Measurements from ENCODE around the gene PES1. TPM values are rescaled to one million over a fixed set of nuclear protein-coding genes. Genes with fewer than 3 reads are reported as not detected.
"Not testable (repeated sequence)": the region's sequence is repeated elsewhere in the genome, so short reads cannot be mapped to it uniquely, and the experiment has no call there.

The PES1 gene
- total RNA-seq, 1 experiment from 2014 or later: 167 TPM

DNA sequence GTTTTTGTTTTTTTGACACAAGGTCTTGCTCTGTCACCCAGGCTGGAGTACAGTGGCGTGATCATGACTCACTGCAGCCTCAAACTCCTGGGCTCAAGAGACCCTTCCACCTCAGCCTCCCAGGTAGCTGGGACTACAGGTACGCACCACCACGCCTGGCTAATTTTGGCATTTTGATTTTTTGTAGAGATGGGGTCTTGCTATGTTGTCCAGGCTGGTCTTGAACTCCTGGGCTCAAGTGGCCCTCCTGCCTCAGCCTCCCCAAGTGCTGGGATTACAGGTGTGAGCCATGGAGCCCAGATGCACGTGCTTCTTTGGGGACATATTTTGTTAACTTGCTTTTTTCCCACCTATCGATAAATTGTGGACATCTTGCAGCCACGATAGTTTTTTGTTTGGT is 24.4 kb downstream of the PES1 start:
- DNase-seq (ENCODE audit: low read depth, low spot score); BruUV-seq (replicated peaks); H2AFZ ChIP-seq (ENCODE audit: low read depth, low read length, poor library complexity, severe bottlenecking); POLR2A ChIA-PET; H3K9me2 ChIP-seq (ENCODE audit: insufficient read depth); H3K9me3 ChIP-seq (ENCODE audit: control insufficient read depth in 1 of 2, insufficient read depth in 1 of 2, low read depth in 1 of 2, low read length in 2 of 2); H3K36me3 ChIP-seq (ENCODE audit: control insufficient read depth in 1 of 2, insufficient read depth in 2 of 2, low read length in 2 of 2); H4K20me1 ChIP-seq (ENCODE audit: insufficient read depth); H3K27ac ChIP-seq (ENCODE audit: low read depth, low read length); intact Hi-C loops (cut with micrococcal nuclease); H3K9ac ChIP-seq (ENCODE audit: low read length); H3K27me3 ChIP-seq (ENCODE audit: insufficient read depth, low read length); H3K4me2 ChIP-seq (ENCODE audit: low read length); ATAC-seq; CTCF ChIA-PET; RAD21 ChIA-PET (ENCODE audit: low non-redundant PET in 1 of 2, low total read pairs in 2 of 2, uncharacterized antibody in 2 of 2, unreplicated experiment in 2 of 2); H3K4me3 ChIP-seq (replicated peaks in 1 of 2; ENCODE audit: low read depth in 1 of 2, low read length in 2 of 2); H3K79me2 ChIP-seq (ENCODE audit: insufficient read depth, low read length): not testable (repeated sequence)
- H3K4me1 ChIP-seq (ENCODE audit: control insufficient read depth in 1 of 2, insufficient read depth in 2 of 2, low read length in 2 of 2): peaks cover 7 to 19% of the 10 kb centered on the region in 2 experiments; a peak in 3 of 4 replicates

DNA sequence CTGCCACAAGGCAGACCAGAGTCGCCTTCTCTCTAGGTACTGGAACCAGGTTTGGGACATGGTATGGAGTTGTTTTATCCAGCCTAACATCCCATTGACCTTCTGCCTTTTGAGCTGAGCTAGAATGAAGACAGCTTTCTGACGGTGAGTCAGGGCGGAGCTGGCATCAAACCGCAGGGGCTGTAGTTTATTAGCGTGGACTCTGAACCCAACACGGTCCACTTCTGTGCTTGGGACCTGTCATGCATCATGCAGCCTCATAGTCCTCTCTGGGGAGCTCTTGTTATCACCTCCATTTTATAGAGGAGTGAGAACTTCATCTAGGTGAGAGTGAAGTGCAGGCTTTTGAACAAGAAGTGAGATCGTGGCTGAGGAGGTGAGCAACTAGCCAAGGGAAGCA is 25.6 kb downstream of the PES1 start:
- ATAC-seq (no peak), DNase-seq (ENCODE audit: low read depth, low spot score) (no peak)
- ChIA-PET RAD21 (ENCODE audit: low non-redundant PET in 1 of 2, low total read pairs in 2 of 2, uncharacterized antibody in 2 of 2, unreplicated experiment in 2 of 2) (no interaction called here), POLR2A (no interaction called here), CTCF (no interaction called here)
- no peak for TF ChIP-seq MAX (IDR thresholded peaks at IDR 0.05)
- TF ChIP-seq REST (IDR thresholded peaks at IDR 0.05; ENCODE audit: low read depth): no peak
- no peak for TF ChIP-seq CTCF (IDR thresholded peaks at IDR 0.05 in 2 of 3, conservative IDR thresholded peaks at IDR 0.05 in 1 of 3; ENCODE audit: borderline replicate concordance in 1 of 3, insufficient read depth in 1 of 3, low read depth in 2 of 3, low read length in 2 of 3)
- no peak for TF ChIP-seq FOSL1 (IDR thresholded peaks at IDR 0.05; ENCODE audit: low read depth)
- no peak for TF ChIP-seq SRF (IDR thresholded peaks at IDR 0.05; ENCODE audit: low read depth)
- TF ChIP-seq ELF1 (IDR thresholded peaks at IDR 0.05; ENCODE audit: borderline replicate concordance, low read depth): no peak
- no peak for TF ChIP-seq ATF3 (IDR thresholded peaks at IDR 0.05)
- TF ChIP-seq, protein P1, sequence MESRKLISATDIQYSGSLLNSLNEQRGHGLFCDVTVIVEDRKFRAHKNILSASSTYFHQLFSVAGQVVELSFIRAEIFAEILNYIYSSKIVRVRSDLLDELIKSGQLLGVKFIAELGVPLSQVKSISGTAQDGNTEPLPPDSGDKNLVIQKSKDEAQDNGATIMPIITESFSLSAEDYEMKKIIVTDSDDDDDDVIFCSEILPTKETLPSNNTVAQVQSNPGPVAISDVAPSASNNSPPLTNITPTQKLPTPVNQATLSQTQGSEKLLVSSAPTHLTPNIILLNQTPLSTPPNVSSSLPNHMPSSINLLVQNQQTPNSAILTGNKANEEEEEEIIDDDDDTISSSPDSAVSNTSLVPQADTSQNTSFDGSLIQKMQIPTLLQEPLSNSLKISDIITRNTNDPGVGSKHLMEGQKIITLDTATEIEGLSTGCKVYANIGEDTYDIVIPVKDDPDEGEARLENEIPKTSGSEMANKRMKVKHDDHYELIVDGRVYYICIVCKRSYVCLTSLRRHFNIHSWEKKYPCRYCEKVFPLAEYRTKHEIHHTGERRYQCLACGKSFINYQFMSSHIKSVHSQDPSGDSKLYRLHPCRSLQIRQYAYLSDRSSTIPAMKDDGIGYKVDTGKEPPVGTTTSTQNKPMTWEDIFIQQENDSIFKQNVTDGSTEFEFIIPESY (IDR thresholded peaks at IDR 0.05; ENCODE audit: extremely low read depth, insufficient replicate concordance, low read length): no peak
- TF ChIP-seq EZH2phosphoT487 (IDR thresholded peaks at IDR 0.05; ENCODE audit: borderline replicate concordance): no peak
- no peak for TF ChIP-seq EGR1 (IDR thresholded peaks at IDR 0.05; ENCODE audit: low read depth)
- TF ChIP-seq SIN3A (IDR thresholded peaks at IDR 0.05; ENCODE audit: low read depth): no peak
- no peak for TF ChIP-seq RAD21 (IDR thresholded peaks at IDR 0.05; ENCODE audit: low read depth)
- no peak overlapping the region for H2AFZ ChIP-seq (ENCODE audit: low read depth, low read length, poor library complexity, severe bottlenecking)
- H3K27me3 ChIP-seq (ENCODE audit: insufficient read depth, low read length): no peaks in the 10 kb centered on the region; the same call in 1 of the 2 replicates
- H3K4me3 ChIP-seq (replicated peaks in 1 of 2; ENCODE audit: low read depth in 1 of 2, low read length in 2 of 2): no peak overlapping the region
- no peaks in the 10 kb centered on the region for H3K9me2 ChIP-seq (ENCODE audit: insufficient read depth)
- H3K79me2 ChIP-seq (ENCODE audit: insufficient read depth, low read length): no peaks in the 10 kb centered on the region
- no peaks in the 10 kb centered on the region for H3K9me3 ChIP-seq (ENCODE audit: control insufficient read depth in 1 of 2, insufficient read depth in 1 of 2, low read depth in 1 of 2, low read length in 2 of 2)
- H3K4me1 ChIP-seq (ENCODE audit: control insufficient read depth in 1 of 2, insufficient read depth in 2 of 2, low read length in 2 of 2): peaks cover 8 to 27% of the 10 kb centered on the region in 2 experiments; a peak in 3 of 4 replicates
- intact Hi-C loops (cut with micrococcal nuclease): no loop called here
- H3K4me2 ChIP-seq (ENCODE audit: low read length): peak overlapping the region; percentile 39
- no peak overlapping the region for H3K9ac ChIP-seq (ENCODE audit: low read length)
- H4K20me1 ChIP-seq (ENCODE audit: insufficient read depth): no peaks in the 10 kb centered on the region
- no peaks in the 10 kb centered on the region for H3K36me3 ChIP-seq (ENCODE audit: control insufficient read depth in 1 of 2, insufficient read depth in 2 of 2, low read length in 2 of 2)
- no peak overlapping the region for H3K27ac ChIP-seq (ENCODE audit: low read depth, low read length)
- BruUV-seq (replicated peaks): no TSS peak

Data from HCT116 (cell line).